Measurements from ENCODE around the gene LAMP1. TPM values are rescaled to one million over a fixed set of nuclear protein-coding genes. Genes with fewer than 3 reads are reported as not detected.
"Not testable (repeated sequence)": the region's sequence is repeated elsewhere in the genome, so short reads cannot be mapped to it uniquely, and the experiment has no call there.

LAMP1 gene
- total RNA-seq, 2 experiments from 2014 or later: 72.2 to 80.7 TPM

DNA sequence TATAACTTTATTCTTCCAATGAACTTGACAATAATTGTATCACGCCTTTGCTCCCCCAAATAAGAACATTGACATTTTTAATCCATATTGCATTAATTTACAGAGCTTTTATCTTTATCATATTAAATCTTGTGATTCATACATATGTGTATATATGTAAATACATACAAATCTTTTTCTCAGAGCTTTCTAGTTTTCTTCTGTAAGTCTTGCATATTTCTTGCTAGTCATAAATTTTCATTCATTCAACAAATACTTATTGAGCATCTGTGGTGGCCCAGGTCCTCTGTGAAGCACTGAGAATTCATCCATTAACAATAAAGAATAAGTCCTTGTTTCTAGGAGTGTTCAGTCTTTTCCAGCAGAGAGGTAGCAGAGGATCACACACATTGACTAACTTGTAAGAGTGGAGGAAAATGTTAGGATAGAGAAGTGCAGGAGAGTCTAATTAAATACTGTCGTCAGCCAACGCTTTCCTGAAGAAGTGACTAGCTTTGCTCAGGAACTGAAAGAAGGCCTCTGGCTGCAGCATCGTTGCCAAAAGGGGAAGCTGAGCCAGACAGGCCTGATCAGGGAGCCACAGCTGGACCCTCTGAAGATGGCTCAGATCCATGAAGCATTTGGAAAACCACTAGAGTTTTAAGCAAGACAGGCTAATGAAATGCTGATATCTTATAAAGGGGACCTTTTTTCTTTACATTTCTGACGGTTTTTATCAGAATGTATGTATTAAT is 38.6 kb upstream of the LAMP1 start:
- no peaks in the 10 kb centered on the region for H3K27me3 Mint-ChIP-seq
- TF ChIP-seq, protein P1, sequence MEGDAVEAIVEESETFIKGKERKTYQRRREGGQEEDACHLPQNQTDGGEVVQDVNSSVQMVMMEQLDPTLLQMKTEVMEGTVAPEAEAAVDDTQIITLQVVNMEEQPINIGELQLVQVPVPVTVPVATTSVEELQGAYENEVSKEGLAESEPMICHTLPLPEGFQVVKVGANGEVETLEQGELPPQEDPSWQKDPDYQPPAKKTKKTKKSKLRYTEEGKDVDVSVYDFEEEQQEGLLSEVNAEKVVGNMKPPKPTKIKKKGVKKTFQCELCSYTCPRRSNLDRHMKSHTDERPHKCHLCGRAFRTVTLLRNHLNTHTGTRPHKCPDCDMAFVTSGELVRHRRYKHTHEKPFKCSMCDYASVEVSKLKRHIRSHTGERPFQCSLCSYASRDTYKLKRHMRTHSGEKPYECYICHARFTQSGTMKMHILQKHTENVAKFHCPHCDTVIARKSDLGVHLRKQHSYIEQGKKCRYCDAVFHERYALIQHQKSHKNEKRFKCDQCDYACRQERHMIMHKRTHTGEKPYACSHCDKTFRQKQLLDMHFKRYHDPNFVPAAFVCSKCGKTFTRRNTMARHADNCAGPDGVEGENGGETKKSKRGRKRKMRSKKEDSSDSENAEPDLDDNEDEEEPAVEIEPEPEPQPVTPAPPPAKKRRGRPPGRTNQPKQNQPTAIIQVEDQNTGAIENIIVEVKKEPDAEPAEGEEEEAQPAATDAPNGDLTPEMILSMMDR (IDR thresholded peaks at IDR 0.05): no peak
- H3K36me3 Mint-ChIP-seq (ENCODE audit: low read depth): peaks cover 76% of the 10 kb centered on the region
- H3K9me3 Mint-ChIP-seq: no peaks in the 10 kb centered on the region
- DNase-seq: no peak
- H3K27ac Mint-ChIP-seq: no peak overlapping the region
- Histone ChIP-seq H3K27me3 (ENCODE audit: control insufficient read depth in 1 of 2, insufficient read depth in 2 of 2, low read length in 2 of 2) (no peaks in the 10 kb centered on the region), H3K4me1 (ENCODE audit: insufficient read depth, low read length) (no peaks in the 10 kb centered on the region), H3K27ac (ENCODE audit: low read depth in 1 of 2, low read length in 2 of 2) (no peak overlapping the region), H3K4me3 (ENCODE audit: low read length) (no peak overlapping the region), H3K9me3 (ENCODE audit: control insufficient read depth in 1 of 2, insufficient read depth in 1 of 2, low read length in 2 of 2) (no peaks in the 10 kb centered on the region), H3K36me3 (ENCODE audit: insufficient read depth, low read length) (peaks cover 82% of the 10 kb centered on the region)
- ChIA-PET POLR2A (no interaction called here), CTCF (interaction anchor here (0.6 kb wide), 1 partner anchor 35 kb away, joined by 4 read pairs; no protein-coding TSS in a partner anchor)
- no peak for ATAC-seq (ENCODE audit: poor library complexity)
- no peaks in the 10 kb centered on the region for H3K4me1 Mint-ChIP-seq (ENCODE audit: low read depth)
- H3K4me3 Mint-ChIP-seq: no peak overlapping the region
- intact Hi-C loops (cut with DNase I, micrococcal nuclease): no loop called here

DNA sequence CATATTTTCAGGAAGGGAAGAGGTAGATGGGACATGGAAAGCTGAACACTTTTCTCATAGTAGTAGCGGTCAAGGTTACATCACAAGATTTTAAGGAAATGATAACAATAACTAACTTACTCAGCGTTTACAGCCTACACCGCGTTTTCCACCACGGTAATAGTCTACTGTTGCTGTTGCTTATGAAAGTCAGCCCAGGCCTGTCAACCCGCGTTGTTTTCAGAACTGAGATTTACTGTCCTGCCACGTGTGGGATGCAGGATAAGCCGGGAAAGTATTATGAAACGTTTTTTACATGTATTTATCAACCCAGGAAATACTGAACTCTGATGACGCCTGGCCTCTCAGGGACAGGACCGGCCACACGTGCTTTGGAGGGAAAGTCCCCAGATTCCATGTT is 36.0 kb upstream of the LAMP1 start:
- Mint-ChIP-seq H3K27me3 (no peaks in the 10 kb centered on the region), H3K4me3 (no peak overlapping the region), H3K9me3 (no peaks in the 10 kb centered on the region), H3K4me1 (ENCODE audit: low read depth) (no peaks in the 10 kb centered on the region), H3K36me3 (ENCODE audit: low read depth) (peaks cover 60% of the 10 kb centered on the region), H3K27ac (no peak overlapping the region)
- ATAC-seq (ENCODE audit: poor library complexity) (no peak), DNase-seq (no peak)
- Histone ChIP-seq H3K27me3 (ENCODE audit: control insufficient read depth in 1 of 2, insufficient read depth in 2 of 2, low read length in 2 of 2) (no peaks in the 10 kb centered on the region), H3K4me1 (ENCODE audit: insufficient read depth, low read length) (no peaks in the 10 kb centered on the region), H3K27ac (ENCODE audit: low read depth in 1 of 2, low read length in 2 of 2) (no peak overlapping the region), H3K9me3 (ENCODE audit: control insufficient read depth in 1 of 2, insufficient read depth in 1 of 2, low read length in 2 of 2) (no peaks in the 10 kb centered on the region), H3K36me3 (ENCODE audit: insufficient read depth, low read length) (peaks cover 67% of the 10 kb centered on the region), H3K4me3 (ENCODE audit: low read length) (no peak overlapping the region)
- TF ChIP-seq, protein P1 (IDR thresholded peaks at IDR 0.05): no peak
- intact Hi-C loops (cut with DNase I, micrococcal nuclease): no loop called here
- CTCF ChIA-PET: no interaction called here
- POLR2A ChIA-PET: no interaction called here

DNA sequence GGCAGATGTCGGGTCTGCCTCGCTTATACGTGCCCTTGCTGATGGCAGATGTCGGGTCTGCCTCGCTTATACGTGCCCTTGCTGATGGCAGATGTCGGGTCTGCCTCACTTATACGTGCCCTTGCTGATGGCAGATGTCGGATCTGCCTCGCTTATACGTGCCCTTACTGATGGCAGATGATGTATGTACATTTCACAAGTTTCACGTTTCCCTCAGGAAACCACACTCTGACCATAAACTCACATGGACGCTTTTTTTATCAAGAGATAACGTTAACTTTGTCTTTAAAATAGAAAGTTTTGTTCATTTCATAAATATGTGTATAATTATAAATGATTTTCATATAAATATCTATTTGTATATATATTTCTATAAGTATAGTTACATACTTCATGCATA is 34.0 kb upstream of the LAMP1 start:
- H3K27ac ChIP-seq (ENCODE audit: low read depth in 1 of 2, low read length in 2 of 2); POLR2A ChIA-PET; intact Hi-C loops (cut with DNase I, micrococcal nuclease); H3K27me3 ChIP-seq (ENCODE audit: control insufficient read depth in 1 of 2, insufficient read depth in 2 of 2, low read length in 2 of 2); H3K27ac Mint-ChIP-seq; CTCF ChIA-PET; H3K9me3 Mint-ChIP-seq; DNase-seq; H3K4me1 ChIP-seq (ENCODE audit: insufficient read depth, low read length); H3K4me3 Mint-ChIP-seq; H3K27me3 Mint-ChIP-seq; H3K9me3 ChIP-seq (ENCODE audit: control insufficient read depth in 1 of 2, insufficient read depth in 1 of 2, low read length in 2 of 2); ATAC-seq (ENCODE audit: poor library complexity); H3K4me3 ChIP-seq (ENCODE audit: low read length); H3K4me1 Mint-ChIP-seq (ENCODE audit: low read depth): not testable (repeated sequence)
- H3K36me3 Mint-ChIP-seq (ENCODE audit: low read depth): peaks cover 46% of the 10 kb centered on the region
- H3K36me3 ChIP-seq (ENCODE audit: insufficient read depth, low read length): peaks cover 53% of the 10 kb centered on the region
